ENCODE measurements around the gene KIRREL3.

DNA sequence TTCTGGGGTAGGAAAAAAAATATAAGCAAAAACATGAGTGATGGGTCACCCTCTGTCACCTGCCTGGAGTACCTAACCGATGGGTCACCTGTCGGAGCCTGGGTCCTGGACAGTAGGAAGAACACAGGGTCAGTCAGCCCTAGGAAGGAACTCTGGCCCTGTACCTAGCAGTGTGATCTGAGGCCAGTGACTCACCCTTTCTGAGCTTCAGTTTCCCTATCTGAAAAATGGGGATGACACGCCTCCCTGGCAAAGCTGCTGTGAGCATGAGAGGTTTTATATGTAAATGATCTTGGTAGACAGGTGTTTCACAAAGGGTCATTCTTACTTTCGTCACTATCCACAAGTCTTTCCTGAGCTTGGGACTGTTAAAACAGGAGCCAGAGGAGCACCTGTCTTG is 463.1 kb downstream of the KIRREL3 start:
- TF ChIP-seq POLR2A (IDR thresholded peaks at IDR 0.05): no peak
- TF ChIP-seq, protein P1, sequence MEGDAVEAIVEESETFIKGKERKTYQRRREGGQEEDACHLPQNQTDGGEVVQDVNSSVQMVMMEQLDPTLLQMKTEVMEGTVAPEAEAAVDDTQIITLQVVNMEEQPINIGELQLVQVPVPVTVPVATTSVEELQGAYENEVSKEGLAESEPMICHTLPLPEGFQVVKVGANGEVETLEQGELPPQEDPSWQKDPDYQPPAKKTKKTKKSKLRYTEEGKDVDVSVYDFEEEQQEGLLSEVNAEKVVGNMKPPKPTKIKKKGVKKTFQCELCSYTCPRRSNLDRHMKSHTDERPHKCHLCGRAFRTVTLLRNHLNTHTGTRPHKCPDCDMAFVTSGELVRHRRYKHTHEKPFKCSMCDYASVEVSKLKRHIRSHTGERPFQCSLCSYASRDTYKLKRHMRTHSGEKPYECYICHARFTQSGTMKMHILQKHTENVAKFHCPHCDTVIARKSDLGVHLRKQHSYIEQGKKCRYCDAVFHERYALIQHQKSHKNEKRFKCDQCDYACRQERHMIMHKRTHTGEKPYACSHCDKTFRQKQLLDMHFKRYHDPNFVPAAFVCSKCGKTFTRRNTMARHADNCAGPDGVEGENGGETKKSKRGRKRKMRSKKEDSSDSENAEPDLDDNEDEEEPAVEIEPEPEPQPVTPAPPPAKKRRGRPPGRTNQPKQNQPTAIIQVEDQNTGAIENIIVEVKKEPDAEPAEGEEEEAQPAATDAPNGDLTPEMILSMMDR (IDR thresholded peaks at IDR 0.05): no peak

All from ovary (tissue), 3 donors.